Breast epithelium (tissue), 3 donors: Measurements from ENCODE around the gene KLHL10.

ENCODE experiments used
- CTCF ChIP-seq, 3 donors: fragments of 450-650 bp; IDR thresholded peaks; one replicate each; pipeline ENCODE4 v1.5.1; 2016 to 2017; ENCODE audit warnings: antibody characterized with exemption in 3 of 3, mild to moderate bottlenecking in 3 of 3, moderate library complexity in 3 of 3
- POLR2A ChIP-seq: fragments of 450-650 bp; IDR thresholded peaks from one replicate; pipeline ENCODE4 v1.6.1; 2016; ENCODE audit warnings: antibody characterized with exemption, mild to moderate bottlenecking, moderate library complexity
- POLR2AphosphoS5 ChIP-seq, 3 donors: sonication (generic); formaldehyde crosslinking; IDR thresholded peaks; one replicate each; pipeline ENCODE4 v1.6.1; 2017; ENCODE audit warnings: antibody characterized with exemption in 3 of 3

- no peak for TF ChIP-seq CTCF (IDR thresholded peaks at IDR 0.05)
- TF ChIP-seq POLR2A = no peak
- no peak for TF ChIP-seq POLR2AphosphoS5 (IDR thresholded peaks at IDR 0.05)
Measured at GRCh38 chr17:41793784-41794539, 43.7 kb upstream of the KLHL10 start.
